Right renal pelvis (tissue), 4 donors: ENCODE results near the gene ROCK2. TPM values are rescaled to one million over a fixed set of nuclear protein-coding genes. Genes with fewer than 3 reads are reported as not detected.
A peak's percentile ranks its signal among the peaks of the same experiment; 100 is the strongest.

Experiments used
- DNase-seq, 4 donors: peaks; one replicate each; pipeline ENCODE4 v3.0.0-alpha.2; 2013; ENCODE audit warnings: low read depth in 4 of 4, low spot score in 3 of 4, missing footprints in 1 of 4
- polyA plus RNA-seq, 4 donors: library from polyadenylated mRNA; unstranded; fragments of 120-200 nt; gene quantifications; one replicate each; pipeline ENCODE4 v1.2.1, GENCODE V29; 2013; ENCODE audit not compliant: insufficient read length in 4 of 4

The ROCK2 gene
- polyA plus RNA-seq, 4 donors: 33.9 to 44.6 (median 39.7) TPM

GRCh38 chr2:11159574-11160170 is 184.8 kb downstream of the ROCK2 start:
- DNase-seq: no peak

- DNase-seq: no peak
Measured at GRCh38 chr2:11158916-11159573, 185.4 kb downstream of the ROCK2 start.

- no peak for DNase-seq
Measured at GRCh38 chr2:11157731-11158130, 186.7 kb downstream of the ROCK2 start.

GRCh38 chr2:11157296-11157695 is 187.1 kb downstream of the ROCK2 start:
- DNase-seq: no peak

- DNase-seq: no peak
Measured at GRCh38 chr2:11156396-11157075, 187.9 kb downstream of the ROCK2 start.

GRCh38 chr2:11155381-11156035 is 188.9 kb downstream of the ROCK2 start, which contains the start of gene SLC66A3:
Gene SLC66A3, plus strand, starts transcription at chr2:11155467. Its CDS starts 80 bp downstream, at chr2:11155547.
- DNase-seq: peak; percentile 70 to 77 (median 73)

GRCh38 chr2:11154923-11155380 is 189.5 kb downstream of the ROCK2 start:
- peak; percentile 84 to 92 (median 86) for DNase-seq

- no peak for DNase-seq
Measured at GRCh38 chr2:11154016-11154922, 190.2 kb downstream of the ROCK2 start.

- no peak for DNase-seq
Measured at GRCh38 chr2:11152591-11152990, 191.8 kb downstream of the ROCK2 start.

GRCh38 chr2:11147263-11147662 is 197.2 kb downstream of the ROCK2 start:
- no peak for DNase-seq

- no peak for DNase-seq
Measured at GRCh38 chr2:11146076-11146475, 198.4 kb downstream of the ROCK2 start.

GRCh38 chr2:11145350-11145749 is 199.1 kb downstream of the ROCK2 start:
- DNase-seq: no peak

GRCh38 chr2:11144738-11145079 is 199.7 kb downstream of the ROCK2 start:
- DNase-seq: no peak

- no peak for DNase-seq
Measured at GRCh38 chr2:11144077-11144737, 200.2 kb downstream of the ROCK2 start.

GRCh38 chr2:11142987-11143386 is 201.4 kb downstream of the ROCK2 start:
- no peak for DNase-seq

- no peak for DNase-seq
Measured at GRCh38 chr2:11142330-11142729, 202.1 kb downstream of the ROCK2 start.

- DNase-seq: no peak
Measured at GRCh38 chr2:11141319-11141718, 203.1 kb downstream of the ROCK2 start.

- no peak for DNase-seq
Measured at GRCh38 chr2:11140492-11140891, 203.9 kb downstream of the ROCK2 start.

GRCh38 chr2:11134349-11134748 is 210.1 kb downstream of the ROCK2 start:
- no peak for DNase-seq

- no peak for DNase-seq
Measured at GRCh38 chr2:11133936-11134320, 210.5 kb downstream of the ROCK2 start.
